ENCODE results near the gene ANKLE1. TPM values are rescaled to one million over a fixed set of nuclear protein-coding genes. Genes with fewer than 3 reads are reported as not detected.

ANKLE1 gene
- total and polyA plus RNA-seq, 2 donors (not counting 3 experiments of a cell fraction or from before 2014, with no cell fraction given) = 1.9 to 3.1 TPM

GRCh38 chr19:17327654-17328516 is 46.2 kb downstream of the ANKLE1 start:
- peak; percentile 52 for DNase-seq (ENCODE audit: low read depth, low spot score)
- peak overlapping the region; percentile 47 for H2AFZ ChIP-seq (ENCODE audit: low read depth, low read length)
- no peaks in the 10 kb centered on the region for H3K36me3 ChIP-seq (ENCODE audit: control insufficient read depth in 2 of 2, extremely low read depth in 1 of 2, insufficient read depth in 2 of 2, low read length in 2 of 2)
- no peak for TF ChIP-seq GATA2 (IDR thresholded peaks at IDR 0.05; ENCODE audit: insufficient read depth, insufficient read length, low read depth, low read length)
- peak; percentile 48 to 61 for TF ChIP-seq CTCF (IDR thresholded peaks at IDR 0.05; ENCODE audit: extremely low read depth in 1 of 2, insufficient read depth in 1 of 2, low read depth in 1 of 2, low read length in 2 of 2)
- no peaks in the 10 kb centered on the region for H3K79me2 ChIP-seq (ENCODE audit: control insufficient read depth, insufficient read depth, low read length)
- no TSS peak for BruUV-seq (replicated peaks)
- no peaks in the 10 kb centered on the region for H3K9me1 ChIP-seq (replicated peaks; ENCODE audit: control insufficient read depth, extremely low read depth, insufficient read depth, low read length)
- FAIRE-seq = peak; percentile 79
- intact Hi-C loops (cut with micrococcal nuclease) = no loop called here
- H3K4me3 ChIP-seq (replicated peaks in 1 of 3; ENCODE audit: insufficient read depth in 1 of 3, low read depth in 1 of 3, low read length in 3 of 3) = peak overlapping the region; percentile 15 to 24 (median 18)
- H3K4me2 ChIP-seq (ENCODE audit: insufficient read depth, low read length) = peak overlapping the region; percentile 44
- dilution Hi-C loops (cut with MboI; ENCODE audit: extremely low pct_ligation_motif_present, low sequenced_read_pairs) = no loop called here
- peaks cover 10% of the 10 kb centered on the region for H3K4me1 ChIP-seq (ENCODE audit: control insufficient read depth, extremely low read depth, insufficient read depth, low read length)
- H4K20me1 ChIP-seq (replicated peaks; ENCODE audit: control insufficient read depth, extremely low read depth, insufficient read depth, low read length) = no peaks in the 10 kb centered on the region
- H3K27me3 ChIP-seq (ENCODE audit: control insufficient read depth in 2 of 2, insufficient read depth in 2 of 2, low read length in 2 of 2) = peaks cover 4 to 19% of the 10 kb centered on the region in 2 experiments
- ChIA-PET POLR2A (interaction anchor here (0.6 kb wide), 1 partner anchor 19 kb away, joined by 9 read pairs; the partner anchor contains the start of gene DDA1), CTCF (interaction anchor here (0.5 to 2.5 kb wide), 10 partner anchors 11 to 109 kb away, joined by 3 to 16 read pairs (median 4); partner anchors contain the start of genes DDA1 and MRPL34)
- no peaks in the 10 kb centered on the region for H3K9me3 ChIP-seq (replicated peaks; ENCODE audit: control insufficient read depth, insufficient read depth, low read length)
- no peak overlapping the region for H3K9ac ChIP-seq (replicated peaks; ENCODE audit: extremely low read depth, insufficient read depth, low read length)
- H3K27ac ChIP-seq (ENCODE audit: insufficient read depth, low read depth, low read length) = no peak overlapping the region
